ENCODE data around the gene LRRN2.
"Not testable (repeated sequence)": the region's sequence is repeated elsewhere in the genome, so short reads cannot be mapped to it uniquely, and the experiment has no call there.

The LRRN2 gene

GRCh38 chr1:204629459-204629858 lies 56.1 kb downstream of the LRRN2 start:
- DNase-seq (ENCODE audit: low spot score), result not testable (repeated sequence)

- no peak for DNase-seq (ENCODE audit: low spot score)
Measured at GRCh38 chr1:204628868-204629267, 56.7 kb downstream of the LRRN2 start.

DNA sequence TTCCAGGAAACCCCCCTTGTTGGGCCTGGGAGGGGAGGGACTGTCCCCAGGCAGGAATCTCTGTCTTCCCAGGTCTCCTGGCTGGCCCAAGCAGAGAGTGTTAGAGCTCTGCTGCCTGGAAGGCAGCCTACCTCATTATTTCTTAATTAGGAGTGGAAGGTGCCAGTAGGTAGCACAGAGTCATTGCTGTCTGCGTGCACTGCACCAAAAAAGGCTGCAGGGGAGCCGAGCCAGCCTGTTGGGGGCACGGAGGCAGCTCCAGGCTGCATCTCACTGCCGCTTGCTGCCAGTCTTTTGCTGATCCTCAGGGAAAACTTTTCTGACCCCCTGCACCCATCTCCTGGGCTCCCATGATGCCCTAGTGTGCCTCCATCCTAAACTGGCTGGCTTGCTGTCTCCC lies 58.1 kb downstream of the LRRN2 start:
- no peak for DNase-seq (ENCODE audit: low spot score)

DNA sequence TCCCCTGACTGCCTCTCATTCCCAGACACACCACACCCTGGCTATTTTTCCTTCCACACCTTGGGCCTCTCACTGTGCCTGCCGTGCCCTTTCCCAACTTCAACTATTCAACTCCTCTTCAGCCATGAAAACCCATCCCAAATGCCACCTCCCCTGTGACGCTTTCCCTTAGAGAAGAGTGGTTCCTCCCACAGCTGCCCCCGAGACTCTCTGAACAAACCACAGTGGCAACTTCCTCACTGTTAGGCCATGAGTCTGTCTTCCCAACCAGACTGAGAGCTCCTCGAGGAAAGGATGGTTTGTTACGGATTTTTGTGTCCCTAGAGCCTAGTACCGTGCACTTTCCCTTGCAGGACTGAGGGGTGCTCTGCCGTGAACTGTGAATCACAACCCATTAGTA lies 59.2 kb downstream of the LRRN2 start:
- DNase-seq (ENCODE audit: low spot score), result no peak

DNA sequence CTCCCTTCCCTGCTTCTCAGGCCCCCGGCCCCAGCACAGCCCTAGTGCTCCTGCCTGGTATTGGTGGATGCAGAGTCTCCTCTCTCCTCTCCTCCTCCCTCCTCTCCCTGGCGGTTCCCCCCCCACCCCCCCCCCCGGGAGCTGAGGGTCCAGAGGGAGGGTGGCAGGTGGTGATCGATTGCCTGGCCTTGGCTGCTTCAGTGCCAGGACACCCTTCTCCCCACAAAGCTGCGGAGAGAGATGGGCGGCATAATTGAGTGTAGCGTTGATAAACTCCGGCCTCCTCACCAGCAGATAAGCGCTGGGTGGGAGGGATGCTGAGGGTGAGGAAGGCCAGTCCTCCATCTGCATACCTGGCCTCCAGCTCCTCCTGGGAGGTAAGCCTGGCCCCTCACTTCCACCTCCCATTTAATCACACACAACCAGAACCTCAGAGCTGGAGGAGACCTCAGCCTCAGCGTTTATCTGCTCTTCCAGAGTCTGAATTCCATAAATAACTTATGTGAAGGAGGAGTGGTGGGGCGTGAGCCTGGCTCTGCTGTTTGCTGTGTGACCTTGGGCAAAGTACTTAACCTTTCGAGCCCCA lies 60.8 kb downstream of the LRRN2 start:
- DNase-seq (ENCODE audit: low spot score), result no peak

DNA sequence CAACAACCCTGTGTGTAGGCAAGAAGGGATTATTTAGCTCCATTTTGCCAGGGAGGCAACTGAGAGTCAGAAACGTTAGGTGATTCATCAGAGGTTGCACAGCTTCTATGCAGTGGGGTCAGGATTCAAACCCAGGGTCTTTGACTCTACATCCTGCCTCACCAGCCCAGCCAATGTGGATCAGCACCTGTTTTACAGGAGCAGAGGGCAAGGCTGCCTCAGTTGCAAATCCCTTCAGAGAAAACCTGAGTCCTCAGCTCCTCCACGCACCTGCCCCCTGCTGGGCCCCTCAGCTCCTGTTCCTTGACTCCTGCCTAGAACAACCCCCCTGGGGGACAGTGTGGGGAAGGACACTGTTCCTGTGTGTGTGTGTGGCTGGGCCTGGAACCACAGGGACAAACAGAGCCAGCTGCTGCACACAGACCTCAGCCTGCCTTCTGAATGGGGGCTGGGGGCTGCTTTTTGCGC lies 61.6 kb downstream of the LRRN2 start:
- no peak for DNase-seq (ENCODE audit: low spot score)

- no peak for DNase-seq (ENCODE audit: low spot score)
Measured at GRCh38 chr1:204623365-204623893, 62.1 kb downstream of the LRRN2 start.

- no peak for DNase-seq (ENCODE audit: low spot score)
Measured at GRCh38 chr1:204621996-204622395, 63.5 kb downstream of the LRRN2 start.

DNA sequence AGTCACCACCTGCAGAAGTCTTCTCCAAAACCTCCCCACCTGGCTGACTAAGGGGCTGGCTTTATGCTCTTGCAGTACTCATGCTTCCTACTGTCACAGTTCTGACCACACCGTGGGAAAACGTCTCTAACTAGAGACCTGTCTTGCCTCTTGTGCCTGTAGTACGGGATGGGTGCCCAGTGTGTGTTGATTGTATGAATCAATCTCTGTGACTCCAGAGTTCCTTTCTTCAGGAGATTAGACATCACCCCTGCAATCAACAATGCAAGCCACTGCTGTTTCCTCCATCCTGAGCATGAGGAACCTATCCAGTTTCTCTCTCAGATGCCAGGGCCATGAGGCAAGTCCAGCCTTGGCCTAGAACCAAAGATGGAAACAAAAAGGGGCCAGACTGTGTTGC lies 64.1 kb downstream of the LRRN2 start:
- DNase-seq (ENCODE audit: low spot score), result no peak

GRCh38 chr1:204619721-204620120 lies 65.8 kb downstream of the LRRN2 start:
- no peak for DNase-seq (ENCODE audit: low spot score)

DNA sequence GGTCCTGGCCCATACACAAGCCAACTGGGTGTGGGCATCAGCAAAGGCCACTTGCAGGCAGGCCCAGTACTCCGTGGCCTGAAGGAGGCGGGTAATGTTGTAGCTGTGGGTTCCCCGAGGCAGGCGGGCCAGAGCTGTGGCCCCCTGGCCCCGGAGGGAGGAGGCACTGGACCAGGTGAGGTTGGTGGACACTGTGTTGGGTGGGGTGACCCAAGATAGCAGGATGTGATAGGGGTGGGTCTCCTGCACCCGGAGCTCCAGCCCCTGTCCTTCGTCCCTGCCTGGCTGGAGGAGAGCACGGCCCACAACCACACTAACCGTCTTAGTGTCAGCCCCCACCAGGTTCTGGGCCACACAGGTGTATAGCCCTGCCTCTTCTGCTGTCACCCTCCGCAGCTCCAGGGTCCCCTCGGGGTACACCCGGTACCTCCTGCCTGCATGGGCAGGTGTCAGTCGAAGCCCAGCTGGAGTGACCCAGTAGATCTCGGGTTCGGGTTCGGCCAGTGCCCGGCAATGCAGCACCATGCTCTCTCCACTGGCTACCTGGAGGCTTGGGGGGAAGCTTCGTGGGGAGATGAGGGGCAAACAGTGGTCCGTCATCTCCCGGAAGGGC lies 67.3 kb downstream of the LRRN2 start:
- no peak for DNase-seq (ENCODE audit: low spot score)

GRCh38 chr1:204617256-204618147 lies 68.0 kb downstream of the LRRN2 start:
- no peak for DNase-seq (ENCODE audit: low spot score)

DNA sequence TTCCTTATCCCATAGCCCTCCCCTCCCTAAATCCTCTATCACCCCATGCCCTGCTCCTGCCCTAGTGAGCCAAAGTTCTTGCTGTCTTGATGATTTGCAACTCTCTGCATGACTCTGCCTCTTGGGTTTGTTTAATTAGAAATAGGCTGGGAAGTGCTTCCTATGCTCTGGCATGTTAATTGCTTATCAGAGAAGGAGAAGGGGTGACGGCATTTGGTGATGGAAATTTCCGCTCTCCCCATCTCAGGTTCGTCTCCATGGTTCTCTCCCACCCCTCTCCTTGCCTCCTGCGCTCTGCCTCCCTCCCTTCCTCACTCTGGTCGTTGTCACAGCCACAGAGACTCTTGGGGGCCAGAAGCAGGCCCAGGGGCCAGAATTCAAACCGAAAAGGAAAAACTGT lies 68.9 kb downstream of the LRRN2 start:
- peak; percentile 11 for DNase-seq (ENCODE audit: low spot score)

- DNase-seq (ENCODE audit: low spot score), result no peak
Measured at GRCh38 chr1:204615881-204616280, 69.7 kb downstream of the LRRN2 start.

DNA sequence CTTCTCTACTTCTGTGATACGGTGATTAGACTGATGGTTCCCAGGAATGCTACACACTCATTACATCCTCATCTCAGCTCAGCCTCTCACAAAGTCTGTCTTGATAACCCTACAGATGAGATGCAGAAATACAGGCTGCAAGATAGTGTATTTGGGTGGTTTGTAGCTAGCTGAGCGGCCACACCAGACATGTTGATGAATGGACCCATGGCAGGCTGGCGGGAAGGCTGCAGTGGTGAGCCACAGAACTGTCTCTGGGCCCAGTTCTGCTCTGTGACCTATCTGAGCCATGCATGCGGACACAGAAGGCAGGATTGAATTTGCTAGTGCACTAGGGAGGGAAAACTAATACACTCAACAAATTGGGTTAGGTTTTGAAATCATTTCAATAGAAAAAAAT lies 71.9 kb downstream of the LRRN2 start:
- no peak for DNase-seq (ENCODE audit: low spot score)

GRCh38 chr1:204612326-204612725 lies 73.2 kb downstream of the LRRN2 start:
- no peak for DNase-seq (ENCODE audit: low spot score)

DNA sequence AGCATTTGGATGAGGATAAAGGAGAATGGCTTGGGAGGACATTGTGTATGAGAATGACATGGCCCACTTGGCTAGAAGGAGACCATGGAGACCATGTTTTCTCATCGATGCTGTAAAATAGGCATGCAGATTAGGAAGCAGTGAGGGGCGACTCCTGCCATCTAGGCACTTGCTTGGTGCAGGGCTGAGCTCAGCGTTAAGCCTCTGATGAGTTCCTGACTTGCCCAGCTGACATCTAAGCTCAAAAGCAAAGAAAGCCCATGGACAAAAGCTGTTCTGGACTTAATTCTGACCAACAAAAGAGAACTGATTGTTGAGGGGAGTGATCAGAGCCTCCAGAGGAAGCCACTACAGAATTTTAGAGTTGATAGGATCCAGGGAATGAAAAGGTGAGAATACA lies 74.5 kb downstream of the LRRN2 start:
- no peak for DNase-seq (ENCODE audit: low spot score)

DNA sequence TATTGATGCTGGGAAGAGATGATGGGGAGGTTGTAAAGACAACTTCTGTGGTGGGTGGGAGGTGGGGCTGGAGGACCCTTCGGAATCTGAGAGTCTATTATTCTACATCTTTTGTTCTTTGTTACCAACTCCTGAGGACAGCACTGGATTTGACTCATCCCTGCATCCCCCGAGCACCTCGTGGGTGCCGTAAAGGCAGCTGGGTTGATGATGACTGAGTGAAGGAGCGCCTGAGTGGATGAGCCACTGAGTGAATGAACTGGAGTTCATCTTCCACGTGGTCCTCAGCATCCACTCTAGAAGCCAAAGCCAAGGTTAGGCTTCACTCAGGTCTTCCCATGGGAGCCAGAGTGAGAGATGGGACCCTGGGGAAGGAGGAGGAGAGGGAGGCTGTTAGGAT lies 77.6 kb downstream of the LRRN2 start:
- no peak for DNase-seq (ENCODE audit: low spot score)

GRCh38 chr1:204605791-204606190 lies 79.7 kb downstream of the LRRN2 start:
- no peak for DNase-seq (ENCODE audit: low spot score)

- no peak for DNase-seq (ENCODE audit: low spot score)
Measured at GRCh38 chr1:204602871-204603542, 82.5 kb downstream of the LRRN2 start.

DNA sequence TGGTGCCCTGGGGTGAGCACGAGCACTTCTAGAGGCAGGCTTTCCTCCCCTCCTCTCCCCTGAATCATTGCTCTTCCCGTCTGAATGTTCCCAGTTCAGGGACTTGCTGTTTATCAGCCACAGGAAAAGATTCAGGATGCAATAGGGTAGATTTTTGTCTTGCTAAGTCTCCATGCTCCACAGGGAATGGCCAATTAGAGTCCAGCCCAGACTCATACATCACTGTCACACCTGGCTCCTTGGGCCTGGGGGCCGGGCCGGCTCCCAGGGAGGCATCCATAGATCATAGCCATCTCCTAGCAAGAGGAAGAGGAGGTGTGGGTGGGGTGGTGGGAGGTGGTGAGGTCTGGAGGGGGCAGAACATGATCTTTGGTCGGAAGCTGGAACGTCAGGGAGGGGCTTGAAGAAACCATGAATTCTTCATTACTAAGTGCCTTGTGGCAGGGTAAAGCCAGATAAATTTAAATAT lies 83.4 kb downstream of the LRRN2 start:
- peak; percentile 45 for DNase-seq (ENCODE audit: low spot score)

- peak; percentile 68 for DNase-seq (ENCODE audit: low spot score)
Measured at GRCh38 chr1:204600968-204601367, 84.6 kb downstream of the LRRN2 start.

All from iPS-NIHi11 (cell line).